RCC 7860 (cell line): ENCODE results near the gene SPATA31D1.
A peak's percentile ranks its signal among the peaks of the same experiment; 100 is the strongest.

ENCODE experiments used
- DNase-seq: peaks from one replicate; pipeline ENCODE4 v3.0.0-alpha.2; 2015; ENCODE audit warnings: low spot score
- FAIRE-seq: peaks from 2 replicates; lab custom pipeline; 2012; peaks lifted over from hg19 to GRCh38; lab: Jason Lieb, UNC

SPATA31D1 gene

GRCh38 chr9:82020331-82020730 lies 31.8 kb downstream of the SPATA31D1 start:
- DNase-seq (no peak), FAIRE-seq (no peak)

- FAIRE-seq: peak; percentile 98
Observed at GRCh38 chr9:82021198-82021597, 32.6 kb downstream of the SPATA31D1 start.

GRCh38 chr9:82022121-82022520 lies 33.5 kb downstream of the SPATA31D1 start:
- DNase-seq: no peak
- no peak for FAIRE-seq

More at GRCh38 chr9:82021198-82021597, 32.6 kb downstream of the SPATA31D1 start:
- peak; percentile 97 for DNase-seq

GRCh38 chr9:82024908-82025307 lies 36.3 kb downstream of the SPATA31D1 start:
- FAIRE-seq: no peak

GRCh38 chr9:82031538-82032280 lies 43.1 kb downstream of the SPATA31D1 start:
- DNase-seq: peak; percentile 48
- no peak for FAIRE-seq

More at GRCh38 chr9:82024908-82025307, 36.3 kb downstream of the SPATA31D1 start:
- no peak for DNase-seq

- DNase-seq: no peak
- no peak for FAIRE-seq
Observed at GRCh38 chr9:82034956-82035731, 46.6 kb downstream of the SPATA31D1 start.

GRCh38 chr9:82036086-82036485 lies 47.5 kb downstream of the SPATA31D1 start:
- FAIRE-seq (no peak), DNase-seq (no peak)

GRCh38 chr9:82037126-82037525 lies 48.6 kb downstream of the SPATA31D1 start:
- FAIRE-seq (no peak), DNase-seq (no peak)

GRCh38 chr9:82038897-82039296 lies 50.3 kb downstream of the SPATA31D1 start:
- DNase-seq: no peak
- no peak for FAIRE-seq
